B cell (primary cell): ENCODE measurements around the gene PRRT2. TPM values are rescaled to one million over a fixed set of nuclear protein-coding genes. Genes with fewer than 3 reads are reported as not detected.

Source experiments
- ATAC-seq: fragments of 200-7000 bp; cut with Tn5 transposase; one replicate; pipeline ENCODE4 v1.10.0; 2021; ENCODE audit warnings: low read depth, mild to moderate bottlenecking, moderate number of reproducible peaks, moderate library complexity
- CTCF ChIA-PET: fragments of 350-600 bp; sonication (Branson Sonifier 250); formaldehyde crosslinking; loops from one replicate; lab custom pipeline; 2021; ENCODE audit warnings: antibody characterized with exemption, inconsistent platforms; lab: Charles Lee
- POLR2A ChIA-PET: fragments of 350-600 bp; sonication (Branson Sonifier 250); formaldehyde crosslinking; loops from one replicate; lab custom pipeline; 2021; ENCODE audit warnings: antibody characterized with exemption; lab: Charles Lee
- DNase-seq: peaks from one replicate; pipeline ENCODE4 v3.0.0; 2013
- H2AFZ ChIP-seq: 2 replicates; pipeline ENCODE4 v1.6.1; 2012; ENCODE audit warnings: mild to moderate bottlenecking, low read depth, low read length; ENCODE audit not compliant: insufficient read depth, poor library complexity, severe bottlenecking
- H3K27ac ChIP-seq, 2 donors: 1 replicate in 1 of 2; 2 replicates in 1 of 2; pipeline ENCODE4 v1.5.1; 2012 to 2013; ENCODE audit warnings: low read length in 2 of 2, mild to moderate bottlenecking in 2 of 2, moderate library complexity in 1 of 2
- H3K27me3 ChIP-seq, 4 experiments: fragments of 200-600 bp in 1 of 4; sonication (generic) in 1 of 4; replicated peaks in 1 of 4; 1 replicate in 2 of 4; 2 replicates in 2 of 4; pipeline versions ENCODE4 v1.6.1 to v1.7.0; 2013 to 2016; ENCODE audit warnings: low read length in 3 of 4, mild to moderate bottlenecking in 2 of 4, mixed read lengths in 1 of 4, moderate library complexity in 1 of 4; ENCODE audit not compliant: insufficient read depth in 4 of 4, control insufficient read depth in 3 of 4; ENCODE audit errors: control extremely low read depth in 1 of 4
- H3K36me3 ChIP-seq, 2 experiments: replicated peaks in 1 of 2; 1 replicate in 1 of 2; 2 replicates in 1 of 2; pipeline versions ENCODE4 v1.6.1 to v1.7.1; 2013; ENCODE audit warnings: low read length in 1 of 2; ENCODE audit not compliant: insufficient read depth in 2 of 2, control insufficient read depth in 1 of 2; ENCODE audit errors: control extremely low read depth in 1 of 2, extremely low read depth in 1 of 2
- H3K4me1 ChIP-seq, 2 donors: fragments of 200-600 bp in 1 of 2; sonication (generic) in 1 of 2; 1 replicate in 1 of 2; 2 replicates in 1 of 2; pipeline versions ENCODE4 v1.5.1 to v1.6.1; 2013 to 2017; ENCODE audit warnings: low read length in 2 of 2; ENCODE audit not compliant: control insufficient read depth in 2 of 2, insufficient read depth in 2 of 2
- H3K4me2 ChIP-seq: replicated peaks from 2 replicates; pipeline ENCODE3; 2012; ENCODE audit warnings: mild to moderate bottlenecking, low read depth, low read length; ENCODE audit not compliant: poor library complexity, severe bottlenecking
- H3K4me3 ChIP-seq, 5 experiments: fragments of 200-600 bp in 1 of 5; sonication (generic) in 1 of 5; 1 replicate in 3 of 5; 2 replicates in 2 of 5; pipeline versions ENCODE4 v1.5.1 to v1.7.0; 2011 to 2016; ENCODE audit warnings: low read length in 4 of 5, mild to moderate bottlenecking in 4 of 5, low read depth in 2 of 5, control low read depth in 1 of 5, moderate library complexity in 1 of 5; ENCODE audit not compliant: insufficient read depth in 1 of 5; ENCODE audit errors: control extremely low read depth in 1 of 5, extremely low read depth in 1 of 5
- H3K79me2 ChIP-seq: fragments of 200-600 bp; sonication (generic); one replicate; pipeline ENCODE4 v1.6.0; 2016; ENCODE audit warnings: low read length; ENCODE audit not compliant: control insufficient read depth, insufficient read depth
- H3K9ac ChIP-seq: fragments of 200-600 bp; sonication (generic); 2 replicates; pipeline ENCODE4 v1.6.1; 2017; ENCODE audit warnings: mild to moderate bottlenecking, low read length, moderate library complexity
- H3K9me3 ChIP-seq, 3 donors: one replicate each; pipeline versions ENCODE4 v1.6.1 to v1.7.1; 2013; ENCODE audit warnings: low read length in 2 of 3; ENCODE audit not compliant: control insufficient read depth in 2 of 3, insufficient read depth in 1 of 3; ENCODE audit errors: control extremely low read depth in 1 of 3
- H4K20me1 ChIP-seq: 2 replicates; pipeline ENCODE4 v1.6.0; 2012; ENCODE audit warnings: mild to moderate bottlenecking, low read length; ENCODE audit not compliant: insufficient read depth, control insufficient read depth, poor library complexity, severe bottlenecking
- H3K27ac Mint-ChIP-seq: one replicate; pipeline ENCODE4 v1.8.0; 2021; ENCODE audit warnings: mixed read lengths
- H3K27me3 Mint-ChIP-seq: one replicate; pipeline ENCODE4 v1.8.0; 2021; ENCODE audit warnings: mixed read lengths
- H3K4me1 Mint-ChIP-seq: one replicate; pipeline ENCODE4 v1.8.0; 2021; ENCODE audit warnings: mixed read lengths
- H3K4me3 Mint-ChIP-seq: one replicate; pipeline ENCODE4 v1.8.0; 2021; ENCODE audit warnings: mixed read lengths
- H3K9me3 Mint-ChIP-seq: one replicate; pipeline ENCODE4 v1.8.0; 2022; ENCODE audit warnings: mixed read lengths; ENCODE audit not compliant: insufficient read depth
- EZH2 ChIP-seq: IDR thresholded peaks from 2 replicates; pipeline ENCODE4 v1.6.1; 2012; ENCODE audit warnings: borderline replicate concordance, low read depth, mild to moderate bottlenecking, moderate library complexity, low read length; ENCODE audit not compliant: insufficient read depth, poor library complexity, severe bottlenecking
- whole genome bisulfite sequencing: methylation state at CpG from one replicate; pipeline ENCODE4 v1.1.5; 2013; ENCODE audit warnings: missing lambda C conversion rate; ENCODE audit not compliant: insufficient coverage; 5-methylcytosine and 5-hydroxymethylcytosine counted together
- intact Hi-C: fragments of 100-400 bp; cut with micrococcal nuclease; formaldehyde crosslinking; loops from one replicate; pipeline ENCODE4 v1.10.0; 2022
- polyA plus RNA-seq: library from polyadenylated mRNA; depleted of rRNA; stranded (reverse); fragments of >200 nt; gene quantifications from 2 replicates; pipeline ENCODE4 v1.2.3, GENCODE V29; 2012
- total RNA-seq, 2 donors: library from RNA; stranded (reverse); fragments of 120-200 nt in 1 of 2; gene quantifications; 1 replicate in 1 of 2; 2 replicates in 1 of 2; pipeline versions ENCODE4 v1.2.3 to v1.2.4, GENCODE V29; 2013 to 2022
- TF ChIP-seq, protein P1 (sequence below): fragments of 200-600 bp; IDR thresholded peaks from one replicate; pipeline ENCODE4 v1.8.0; 2022; ENCODE audit warnings: antibody characterized with exemption, mild to moderate bottlenecking

Gene PRRT2
- total and polyA plus RNA-seq, 2 donors (not counting 1 experiment from before 2014, with no cell fraction given): 0.79 to 3.1 TPM

DNA sequence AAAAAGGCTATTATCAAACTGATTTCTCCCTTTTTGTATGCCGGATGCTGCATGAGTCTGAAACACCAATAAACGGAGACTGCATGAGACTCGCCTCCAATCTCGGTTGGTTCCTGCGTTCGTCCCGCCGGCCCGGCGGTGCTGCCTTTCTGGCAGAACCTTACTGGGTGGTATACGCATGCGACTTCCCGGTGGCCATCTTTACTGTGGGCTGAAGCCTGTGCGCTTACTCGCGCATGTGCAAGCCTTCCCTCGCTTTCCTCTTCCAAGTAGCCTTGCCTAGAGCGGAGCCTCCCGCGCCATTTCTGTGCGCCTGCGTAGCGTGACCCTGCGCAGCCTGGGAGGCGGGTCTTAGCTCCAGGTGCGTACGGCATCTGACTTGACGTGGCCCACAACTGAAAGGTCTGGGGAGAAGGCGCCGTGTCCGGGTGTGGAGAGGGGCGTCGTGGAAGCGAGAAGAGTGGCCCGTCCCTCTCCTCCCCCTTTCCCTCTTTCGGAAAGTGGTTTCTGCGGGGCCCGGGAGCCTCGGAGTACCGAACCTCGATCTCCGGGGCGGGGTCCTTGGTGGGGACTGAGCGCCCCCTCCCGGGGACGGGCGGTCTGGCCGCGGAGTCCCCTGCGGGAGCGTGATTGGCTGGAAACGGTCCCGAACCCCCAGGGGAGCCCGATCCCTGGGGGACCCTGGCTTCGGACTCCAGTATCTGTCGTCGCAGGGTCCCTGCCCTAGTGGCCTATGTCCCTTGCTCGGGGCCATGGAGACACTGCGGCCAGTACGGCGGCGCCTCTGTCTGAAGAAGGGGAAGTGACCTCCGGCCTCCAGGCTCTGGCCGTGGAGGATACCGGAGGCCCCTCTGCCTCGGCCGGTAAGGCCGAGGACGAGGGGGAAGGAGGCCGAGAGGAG, 4.0 kb downstream of the PRRT2 start, which contains the start of gene PAGR1:
Gene PAGR1 (plus strand): TSS at position 360 of the 901 bp plus-strand sequence. CDS start 374 bp downstream, at position 734.
- Mint-ChIP-seq H3K27ac (peak within 1 kb of the TSS; percentile 98), H3K27me3 (no peaks in the 10 kb centered on the region), H3K4me3 (peak within 1 kb of the TSS; percentile 97), H3K4me1 (peaks cover 65% of the 10 kb centered on the region), H3K9me3 (no peaks in the 10 kb centered on the region)
- Histone ChIP-seq H2AFZ (peak within 1 kb of the TSS; percentile 90), H3K79me2 (peaks cover 45% of the 10 kb centered on the region), H3K27ac (peak within 1 kb of the TSS; percentile 88), H3K36me3 (peaks cover 0 to 22% of the 10 kb centered on the region in 2 experiments), H3K4me2 (peak within 1 kb of the TSS; percentile 87), H3K9ac (peak within 1 kb of the TSS; percentile 69), H3K4me1 (peaks cover 40 to 60% of the 10 kb centered on the region in 2 donors), H3K9me3 (peaks cover 0 to 5% (median 0%) of the 10 kb centered on the region in 3 donors), H3K27me3 (peaks cover 0 to 13% (median 5%) of the 10 kb centered on the region in 4 experiments), H3K4me3 (peak within 1 kb of the TSS; percentile 73 to 93 (median 84)), H4K20me1 (peaks cover 36% of the 10 kb centered on the region)
- under 1% methylated on average over 70 of the region's 70 CpGs for WGBS
- no peak for TF ChIP-seq EZH2
- TF ChIP-seq, protein P1, sequence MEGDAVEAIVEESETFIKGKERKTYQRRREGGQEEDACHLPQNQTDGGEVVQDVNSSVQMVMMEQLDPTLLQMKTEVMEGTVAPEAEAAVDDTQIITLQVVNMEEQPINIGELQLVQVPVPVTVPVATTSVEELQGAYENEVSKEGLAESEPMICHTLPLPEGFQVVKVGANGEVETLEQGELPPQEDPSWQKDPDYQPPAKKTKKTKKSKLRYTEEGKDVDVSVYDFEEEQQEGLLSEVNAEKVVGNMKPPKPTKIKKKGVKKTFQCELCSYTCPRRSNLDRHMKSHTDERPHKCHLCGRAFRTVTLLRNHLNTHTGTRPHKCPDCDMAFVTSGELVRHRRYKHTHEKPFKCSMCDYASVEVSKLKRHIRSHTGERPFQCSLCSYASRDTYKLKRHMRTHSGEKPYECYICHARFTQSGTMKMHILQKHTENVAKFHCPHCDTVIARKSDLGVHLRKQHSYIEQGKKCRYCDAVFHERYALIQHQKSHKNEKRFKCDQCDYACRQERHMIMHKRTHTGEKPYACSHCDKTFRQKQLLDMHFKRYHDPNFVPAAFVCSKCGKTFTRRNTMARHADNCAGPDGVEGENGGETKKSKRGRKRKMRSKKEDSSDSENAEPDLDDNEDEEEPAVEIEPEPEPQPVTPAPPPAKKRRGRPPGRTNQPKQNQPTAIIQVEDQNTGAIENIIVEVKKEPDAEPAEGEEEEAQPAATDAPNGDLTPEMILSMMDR: peak; percentile 97
- intact Hi-C loops: loop anchor here (1.0 to 10.0 kb wide), 9 partner anchors 11 to 221 kb away; partner anchors contain the start of genes CDIPT, INO80E, KIF22 and TAOK2
- DNase-seq (peak; percentile 100), ATAC-seq (peak; percentile 76)
- ChIA-PET CTCF (interaction anchor here (0.5 to 5.7 kb wide), 16 partner anchors 9 to 260 kb away, joined by 3 to 66 read pairs (median 5); partner anchors contain the start of genes KIF22 and MAZ), POLR2A (interaction anchor here (0.6 to 2.8 kb wide), 8 partner anchors 9 to 260 kb away, joined by 3 to 31 read pairs (median 12); partner anchors contain the start of genes KIF22, MAZ and PPP4C)
